Fibroblast of mammary gland (primary cell): ENCODE measurements around the gene NID1.
"Not testable (repeated sequence)": the region's sequence is repeated elsewhere in the genome, so short reads cannot be mapped to it uniquely, and the experiment has no call there.

Source experiments
- DNase-seq: peaks from one replicate; pipeline ENCODE4 v3.0.0-alpha.2; 2010; ENCODE audit warnings: low read depth
- H3K4me3 ChIP-seq: 2 replicates; pipeline ENCODE4 v1.5.1; 2011; ENCODE audit warnings: low read depth, mild to moderate bottlenecking, low read length, moderate library complexity; ENCODE audit not compliant: control insufficient read depth
- TF ChIP-seq, protein P1 (sequence below): conservative IDR thresholded peaks from 2 replicates; pipeline ENCODE4 v1.5.1; 2011; ENCODE audit warnings: low read depth, low read length, inconsistent platforms; ENCODE audit not compliant: control insufficient read depth, insufficient read depth

Gene NID1

DNA sequence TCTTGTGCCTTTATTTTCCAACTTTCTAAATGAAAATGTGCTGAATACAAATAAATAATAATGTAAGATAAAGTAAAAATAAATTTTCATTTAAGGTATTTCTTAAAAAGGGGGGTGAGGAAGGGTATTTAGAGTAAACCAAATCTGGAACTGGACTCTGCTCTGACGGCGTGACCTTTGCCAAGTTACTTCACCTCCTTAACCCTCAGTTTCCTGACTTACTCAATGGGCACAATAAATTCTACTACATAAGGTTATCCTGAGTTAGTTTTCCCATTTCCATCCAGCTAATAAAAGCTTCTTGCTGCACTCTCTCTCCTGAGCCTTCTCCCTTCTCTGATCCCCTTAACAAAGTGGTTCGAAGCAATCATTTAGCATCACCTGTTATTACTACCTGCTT is 93.9 kb downstream of the NID1 start:
- no peak overlapping the region for H3K4me3 ChIP-seq
- TF ChIP-seq, protein P1, sequence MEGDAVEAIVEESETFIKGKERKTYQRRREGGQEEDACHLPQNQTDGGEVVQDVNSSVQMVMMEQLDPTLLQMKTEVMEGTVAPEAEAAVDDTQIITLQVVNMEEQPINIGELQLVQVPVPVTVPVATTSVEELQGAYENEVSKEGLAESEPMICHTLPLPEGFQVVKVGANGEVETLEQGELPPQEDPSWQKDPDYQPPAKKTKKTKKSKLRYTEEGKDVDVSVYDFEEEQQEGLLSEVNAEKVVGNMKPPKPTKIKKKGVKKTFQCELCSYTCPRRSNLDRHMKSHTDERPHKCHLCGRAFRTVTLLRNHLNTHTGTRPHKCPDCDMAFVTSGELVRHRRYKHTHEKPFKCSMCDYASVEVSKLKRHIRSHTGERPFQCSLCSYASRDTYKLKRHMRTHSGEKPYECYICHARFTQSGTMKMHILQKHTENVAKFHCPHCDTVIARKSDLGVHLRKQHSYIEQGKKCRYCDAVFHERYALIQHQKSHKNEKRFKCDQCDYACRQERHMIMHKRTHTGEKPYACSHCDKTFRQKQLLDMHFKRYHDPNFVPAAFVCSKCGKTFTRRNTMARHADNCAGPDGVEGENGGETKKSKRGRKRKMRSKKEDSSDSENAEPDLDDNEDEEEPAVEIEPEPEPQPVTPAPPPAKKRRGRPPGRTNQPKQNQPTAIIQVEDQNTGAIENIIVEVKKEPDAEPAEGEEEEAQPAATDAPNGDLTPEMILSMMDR: no peak

DNA sequence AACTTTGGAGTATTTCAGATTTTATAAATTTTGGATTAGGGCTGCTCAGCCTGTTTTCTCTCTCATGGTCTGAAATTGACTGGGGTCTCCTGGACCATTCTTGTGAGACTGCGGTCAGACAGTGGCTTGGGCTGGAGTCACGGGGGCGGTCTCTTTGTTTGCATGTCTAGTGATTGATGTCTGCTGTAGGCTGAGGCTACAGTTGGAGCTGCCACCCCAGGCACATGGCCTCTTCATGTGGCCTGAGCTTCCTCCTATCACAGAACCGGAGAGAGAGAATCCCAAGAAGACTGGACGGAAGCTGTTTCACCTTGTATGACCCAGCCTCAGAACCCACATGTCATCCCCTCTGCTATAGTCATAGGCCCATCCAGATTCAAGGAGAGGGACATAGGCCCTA is 96.1 kb downstream of the NID1 start:
- DNase-seq: no peak
- no peak overlapping the region for H3K4me3 ChIP-seq
- TF ChIP-seq, protein P1: no peak

More for the DNA sequence above, 93.9 kb downstream of the NID1 start:
- no peak for DNase-seq

DNA sequence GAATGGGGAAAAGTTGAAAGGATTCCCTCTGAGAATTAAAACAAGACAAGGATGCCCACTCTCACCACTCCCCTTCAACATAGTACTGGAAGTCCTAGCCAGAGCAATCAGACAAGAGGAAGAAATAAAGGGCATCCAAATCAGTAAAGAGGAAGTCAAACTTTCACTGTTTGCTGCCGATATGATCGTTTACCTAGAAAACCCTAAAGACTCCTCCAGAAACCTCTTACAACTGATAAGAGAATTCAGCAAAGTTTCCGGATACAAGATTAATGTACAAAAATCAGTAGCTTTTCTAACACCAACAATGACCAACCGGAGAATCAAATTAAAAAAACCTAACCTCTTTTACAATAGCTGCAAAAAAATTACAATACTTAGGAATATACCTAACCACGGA is 98.8 kb downstream of the NID1 start:
- DNase-seq, H3K4me3 ChIP-seq: not testable (repeated sequence)

DNA sequence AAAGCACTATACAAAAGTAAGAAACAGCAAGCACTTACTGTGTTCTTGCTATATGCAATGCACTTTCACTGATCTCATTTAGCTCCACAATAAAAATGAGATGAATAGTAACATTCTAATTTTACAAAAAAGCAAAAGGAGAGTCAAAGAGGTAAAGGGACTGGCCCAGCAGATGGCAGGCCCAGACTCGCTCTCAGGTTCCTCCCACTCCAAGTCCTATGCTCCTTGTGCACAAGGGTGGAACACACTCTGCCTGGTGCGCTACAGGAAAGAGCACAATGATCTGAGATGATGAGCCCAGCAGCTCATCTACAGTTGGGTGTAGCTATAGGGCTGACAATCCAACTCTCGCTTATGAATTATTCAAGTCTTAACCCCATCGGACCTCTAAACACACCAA is 104.1 kb downstream of the NID1 start:
- TF ChIP-seq, protein P1: no peak
- no peak for DNase-seq
- no peak overlapping the region for H3K4me3 ChIP-seq

DNA sequence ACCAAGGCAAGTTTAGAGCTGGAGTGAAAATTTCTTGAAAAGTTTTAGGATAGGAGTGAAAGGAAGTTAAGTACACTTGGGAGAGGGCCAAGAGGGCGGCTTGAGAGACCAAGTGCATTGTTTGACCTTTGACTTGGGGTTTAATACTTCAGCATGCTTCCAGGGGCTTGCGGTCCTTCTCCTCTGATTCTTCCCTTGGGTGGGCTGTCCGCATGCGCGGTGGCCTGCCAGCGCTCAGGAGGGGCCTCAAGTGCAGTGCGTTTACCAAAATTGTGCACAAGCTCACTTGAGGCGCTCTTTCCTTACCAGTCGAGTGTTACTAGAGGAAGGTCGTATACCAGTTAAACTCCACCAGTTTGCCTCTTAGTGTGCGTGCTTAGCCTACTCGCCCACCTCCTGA is 106.9 kb downstream of the NID1 start:
- no peak overlapping the region for H3K4me3 ChIP-seq
- no peak for DNase-seq
- TF ChIP-seq, protein P1: no peak

DNA sequence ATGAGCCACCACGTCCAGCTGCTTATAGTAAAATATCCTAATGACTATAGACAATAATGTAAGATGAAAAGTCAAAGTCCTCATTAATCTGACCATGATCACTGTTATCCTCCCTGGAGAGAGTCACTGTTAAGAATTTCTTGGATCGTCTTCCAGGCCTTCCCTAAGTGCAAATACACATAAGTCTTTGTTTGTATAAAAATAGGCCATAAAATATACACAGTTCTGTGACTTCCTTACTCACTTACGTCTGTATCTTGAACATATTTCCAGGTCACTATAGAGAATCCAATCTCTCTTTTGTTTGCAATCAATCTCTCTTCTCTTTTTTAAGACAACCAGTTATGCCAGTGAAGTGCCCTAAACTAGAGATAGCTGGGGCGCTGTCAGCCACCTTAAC is 109.1 kb downstream of the NID1 start:
- TF ChIP-seq, protein P1: no peak
- H3K4me3 ChIP-seq: no peak overlapping the region
- DNase-seq: no peak

DNA sequence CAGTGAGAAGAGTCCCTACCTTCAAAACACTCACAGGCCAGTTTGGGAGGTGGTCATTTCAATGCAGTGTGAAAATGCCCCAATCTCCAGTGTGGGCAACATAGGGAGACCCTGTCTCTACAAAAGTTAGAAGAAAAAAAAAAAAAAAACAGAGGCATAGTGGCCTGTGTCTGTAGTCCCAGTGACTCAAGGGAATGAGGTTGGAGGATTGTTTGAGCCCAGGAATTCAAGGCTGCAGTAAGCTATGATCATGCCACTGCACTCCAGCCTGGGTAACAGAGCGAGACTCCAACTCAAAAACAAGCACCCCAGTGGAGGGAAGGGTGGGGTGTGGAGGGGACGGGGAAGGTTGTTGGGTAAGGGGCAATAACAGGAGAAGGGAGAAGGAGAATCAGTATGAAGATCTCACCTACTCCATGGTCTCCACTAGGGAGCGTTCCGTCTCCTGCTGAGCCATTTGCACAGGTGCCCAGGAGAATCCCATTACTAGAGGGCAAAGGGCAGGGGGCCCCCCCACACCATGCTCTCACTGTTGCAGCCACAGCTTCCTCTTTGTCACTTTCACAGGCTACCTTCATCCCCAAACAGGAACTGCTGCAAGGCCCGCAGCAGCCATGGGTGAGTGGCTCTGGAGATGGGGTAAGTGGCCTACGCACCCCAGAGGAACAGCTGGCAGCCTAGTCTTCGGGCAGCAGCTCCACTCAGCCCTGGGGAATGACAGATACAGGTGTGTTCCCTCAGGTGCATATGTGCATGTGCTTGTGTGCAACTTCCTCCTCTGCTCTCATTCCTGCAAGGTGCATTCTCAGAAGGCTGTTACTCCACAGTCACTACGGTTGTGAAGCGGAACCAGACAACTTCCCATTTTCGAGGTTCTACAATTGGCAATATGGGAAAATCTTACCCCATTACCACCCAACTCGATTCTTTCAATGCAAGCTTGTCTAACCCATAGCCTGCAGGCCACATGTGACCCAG is 110.3 kb downstream of the NID1 start:
- DNase-seq: no peak

More for the DNA sequence above, 110.3 kb downstream of the NID1 start:
- H3K4me3 ChIP-seq: no peak overlapping the region
- TF ChIP-seq, protein P1: no peak
